HG02970 (cell line): ENCODE results near the gene CRHR1.
"Not testable (repeated sequence)": the region's sequence is repeated elsewhere in the genome, so short reads cannot be mapped to it uniquely, and the experiment has no call there.

ENCODE experiments used
- ATAC-seq: cut with Tn5 transposase; IDR thresholded peaks from one replicate; pipeline ENCODE4 v1.9.1; 2021; ENCODE audit warnings: mild to moderate bottlenecking, moderate library complexity, moderate number of reproducible peaks; ENCODE audit not compliant: unreplicated experiment, low FRiP score

The CRHR1 gene

DNA sequence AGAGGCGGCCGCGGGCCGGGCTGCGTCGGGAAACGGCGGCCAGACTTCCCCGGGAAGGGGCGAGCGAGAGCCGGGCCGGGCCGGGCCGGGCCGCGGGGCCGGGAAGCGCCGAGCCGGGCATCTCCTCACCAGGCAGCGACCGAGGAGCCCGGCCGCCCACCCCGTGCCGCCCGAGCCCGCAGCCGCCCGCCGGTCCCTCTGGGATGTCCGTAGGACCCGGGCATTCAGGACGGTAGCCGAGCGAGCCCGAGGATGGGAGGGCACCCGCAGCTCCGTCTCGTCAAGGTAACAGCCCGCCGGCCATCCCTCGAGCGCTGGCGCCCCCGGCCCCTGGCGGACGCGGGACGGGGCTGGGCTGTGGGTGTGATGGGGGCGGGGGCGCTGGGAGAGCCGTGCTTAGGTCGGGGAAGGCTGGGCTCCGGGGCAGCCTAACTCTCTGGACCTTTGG is at the start of gene CRHR1:
CRHR1 (plus strand) TSS at position 28 of the 448 bp plus-strand sequence; CDS start at position 253, 225 bp downstream.
- ATAC-seq, result no peak

DNA sequence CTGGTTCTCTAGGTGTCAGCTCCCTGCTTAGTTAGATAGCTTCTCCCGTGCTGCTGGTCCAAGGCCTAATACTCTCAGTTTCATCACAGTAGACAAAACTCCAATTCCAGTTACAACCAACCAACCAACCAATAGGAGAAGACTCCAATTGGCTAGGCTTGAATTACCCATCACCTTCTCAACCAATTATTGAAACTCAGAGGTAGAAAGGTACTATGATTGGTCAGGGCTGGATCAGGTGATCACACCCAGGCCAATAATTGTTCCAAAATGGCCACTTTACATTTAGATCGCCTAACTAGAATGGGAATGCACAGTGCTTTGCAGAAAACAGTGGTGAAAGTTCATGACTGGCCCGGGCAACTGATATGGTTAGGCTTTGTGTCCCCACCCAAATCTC is 49.5 kb upstream of the CRHR1 start:
- ATAC-seq, result no peak

DNA sequence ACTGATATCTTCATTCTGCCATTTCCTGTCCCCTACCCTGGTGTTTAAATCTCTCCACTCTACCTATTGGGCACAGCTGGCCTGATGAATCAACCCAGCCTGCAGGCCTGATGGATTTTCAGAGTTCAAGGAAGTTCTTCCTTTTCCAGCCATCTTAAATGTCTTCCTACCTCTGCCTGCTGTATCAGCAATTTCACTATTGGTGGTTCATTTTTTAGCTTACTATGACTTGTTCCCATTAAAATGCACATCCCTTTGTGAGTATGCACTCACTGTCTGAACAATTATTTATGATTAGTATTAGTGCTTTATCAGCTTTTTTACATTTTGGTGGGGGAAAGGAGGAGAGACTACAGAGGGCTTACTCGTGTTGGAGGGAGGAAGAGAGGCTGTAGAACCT is 48.6 kb upstream of the CRHR1 start:
- ATAC-seq, result no peak

DNA sequence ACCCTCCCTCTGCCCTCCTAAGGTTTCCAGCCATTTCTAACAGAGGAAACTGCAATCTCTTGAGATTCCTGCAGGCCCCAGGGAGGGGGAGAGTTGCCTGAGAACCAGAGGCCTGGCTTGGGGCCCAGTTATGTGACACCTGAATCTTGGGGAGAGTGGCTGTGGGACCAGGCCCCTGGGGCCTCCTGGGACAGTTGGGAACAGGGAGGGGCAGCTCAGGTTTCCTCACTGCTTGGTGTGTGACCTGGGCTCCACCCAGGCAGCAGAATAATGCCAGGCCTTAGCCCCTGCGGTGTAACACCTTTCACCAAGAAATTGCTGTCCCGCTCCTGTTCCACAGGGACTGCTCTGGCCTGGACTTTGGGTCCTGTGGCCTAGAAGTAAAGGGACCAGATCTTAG is 44.3 kb upstream of the CRHR1 start:
- no peak for ATAC-seq

DNA sequence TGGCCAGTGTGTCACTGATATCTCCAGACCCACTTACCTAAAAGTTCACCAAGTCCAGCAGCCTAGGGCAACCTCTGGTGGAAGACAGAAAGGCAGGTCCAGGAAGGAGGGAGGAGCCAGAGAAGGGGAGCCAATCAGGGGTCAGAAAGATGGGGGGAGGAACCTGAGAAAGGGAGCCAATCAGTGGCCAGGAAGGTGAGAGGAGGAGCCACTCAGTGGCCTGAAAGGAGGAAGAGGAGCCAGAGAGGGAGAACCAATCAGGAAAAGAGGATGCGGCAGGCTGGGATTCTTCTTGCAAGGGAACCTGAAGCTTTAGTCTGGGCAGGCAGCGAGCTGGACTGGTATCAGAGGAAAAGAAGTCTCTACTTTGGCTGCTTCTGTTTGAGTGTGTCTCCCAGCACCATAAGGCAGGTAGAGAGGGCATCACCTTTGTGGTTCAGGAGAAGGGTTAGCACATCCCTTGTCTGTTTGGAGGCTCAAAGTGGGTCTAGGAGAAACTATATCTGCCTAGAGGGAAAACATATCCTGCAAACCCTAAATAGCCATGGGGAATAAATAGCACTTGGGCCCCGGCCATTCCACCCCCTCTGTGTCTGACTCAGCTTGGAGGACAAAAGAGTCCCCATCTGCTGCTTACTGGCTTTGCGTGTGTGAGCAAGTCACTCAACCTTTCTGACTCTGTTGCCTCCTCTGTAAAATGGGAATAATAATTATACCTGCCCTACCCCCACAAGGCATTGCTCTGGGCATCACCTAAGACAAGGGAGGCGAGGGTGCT is 43.4 kb upstream of the CRHR1 start:
- no peak for ATAC-seq

DNA sequence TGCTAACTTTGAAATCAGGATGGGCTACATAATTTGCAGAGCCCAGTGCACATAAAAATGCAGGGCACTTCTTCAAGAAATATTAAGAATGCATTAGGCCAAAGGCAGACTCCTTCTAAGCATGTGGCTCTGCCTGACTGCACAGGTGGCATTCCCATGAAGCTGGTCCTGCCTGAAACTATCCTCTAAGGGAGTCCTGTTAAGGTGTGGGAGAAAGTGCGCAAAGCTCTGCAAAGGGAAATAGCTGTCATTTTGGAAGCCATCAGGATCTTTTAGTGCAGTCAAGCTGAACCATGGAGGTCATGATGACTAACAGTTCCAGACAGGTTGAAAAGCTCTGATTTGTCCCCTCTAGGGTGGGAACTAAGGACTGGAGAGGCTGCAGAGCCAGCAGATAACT is 41.9 kb upstream of the CRHR1 start:
- ATAC-seq, result no peak

DNA sequence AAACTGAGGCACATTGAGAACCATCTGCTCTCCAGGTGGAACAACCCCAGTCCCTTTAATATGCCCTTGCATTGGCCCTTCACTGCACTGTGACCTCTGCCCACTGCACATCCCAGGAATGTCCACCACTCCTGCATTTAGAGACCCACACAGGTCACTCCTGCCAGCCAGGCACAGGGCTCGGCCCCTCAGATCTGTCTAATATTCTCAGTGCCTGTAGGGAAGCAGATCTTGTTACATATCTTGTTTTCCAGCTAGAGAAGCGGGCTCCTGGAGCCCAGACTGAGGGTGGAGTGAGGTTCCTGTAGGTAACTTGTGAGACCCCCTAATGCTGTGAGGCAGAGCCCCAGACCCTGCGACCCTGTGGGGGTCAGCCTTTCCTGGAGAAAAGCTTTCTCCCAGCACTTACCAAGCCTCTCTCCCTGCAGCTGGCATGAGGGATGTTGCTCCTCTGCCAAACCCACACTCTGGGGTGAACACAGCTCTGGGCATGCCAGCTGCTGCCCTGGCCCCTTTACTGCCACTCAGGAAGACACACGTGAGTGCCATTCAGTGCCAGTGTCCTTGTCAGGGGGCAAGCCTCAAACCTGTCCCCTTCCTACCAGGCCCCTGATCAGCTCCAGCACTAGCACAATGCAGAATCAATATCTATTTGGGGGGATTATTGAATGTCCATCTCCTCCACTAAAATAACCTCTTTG is 40.3 kb upstream of the CRHR1 start:
- ATAC-seq, result no peak

DNA sequence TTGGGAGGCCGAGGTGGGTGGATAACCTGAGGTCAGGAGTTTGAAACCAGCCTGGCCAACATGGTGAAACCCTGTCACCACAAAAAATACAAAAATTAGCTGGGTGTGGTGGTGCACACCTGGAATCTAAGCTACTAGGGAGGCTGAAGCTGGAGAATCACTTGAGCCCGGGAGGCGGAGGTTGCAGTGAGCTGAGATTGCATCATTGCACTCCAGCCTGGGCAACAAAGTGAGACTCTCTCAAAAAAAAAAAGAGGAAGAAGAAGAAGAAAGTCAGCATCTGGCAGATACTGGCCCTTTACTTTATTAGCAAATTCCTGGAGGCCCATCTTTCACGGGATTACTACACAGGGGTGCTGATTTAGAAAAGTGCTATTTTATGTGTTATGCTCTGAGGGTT is 39.3 kb upstream of the CRHR1 start:
- not testable (repeated sequence) for ATAC-seq

DNA sequence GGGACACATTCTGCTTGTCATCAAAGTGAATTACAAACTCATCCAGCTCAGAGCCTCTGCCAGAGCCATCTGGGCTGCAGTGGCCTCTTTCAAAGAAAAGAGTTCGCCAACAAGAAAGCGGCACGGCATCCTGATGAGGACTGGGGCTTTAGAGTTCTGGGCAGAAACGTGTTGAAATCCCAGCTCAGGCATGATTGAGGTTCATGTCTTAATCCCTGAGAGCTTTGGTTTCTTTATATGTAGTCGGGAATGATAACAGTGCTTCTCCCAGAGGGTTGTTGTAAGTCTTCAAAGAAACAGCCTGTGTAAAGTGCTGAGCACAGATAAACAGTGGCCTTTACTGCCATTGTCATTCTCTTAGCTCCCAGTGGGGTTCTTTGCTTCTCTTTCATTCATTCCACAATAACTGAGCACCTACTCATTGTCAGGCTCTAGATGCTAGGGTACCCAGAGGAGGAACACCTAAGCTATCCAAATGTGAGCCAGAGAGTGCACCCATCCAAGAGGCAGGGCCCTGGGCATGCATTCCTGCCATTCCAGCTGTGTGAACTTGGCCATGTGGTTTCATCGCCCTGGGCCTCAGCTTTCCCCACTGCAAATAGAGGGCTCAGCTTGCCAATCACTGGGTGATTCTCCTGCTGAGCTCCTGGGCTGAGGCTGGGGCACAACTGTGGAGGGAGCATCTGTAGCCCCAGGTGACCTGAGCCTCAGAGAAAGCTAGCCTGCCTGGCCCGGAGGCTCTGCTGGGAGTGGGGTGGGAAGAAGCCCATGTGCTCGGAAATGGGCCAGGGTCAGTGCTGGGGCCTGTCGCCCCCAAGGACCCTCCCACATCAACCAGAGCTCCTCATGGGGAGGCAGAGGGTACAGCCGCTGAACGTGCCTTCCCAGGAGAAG is 38.3 kb upstream of the CRHR1 start:
- no peak for ATAC-seq

DNA sequence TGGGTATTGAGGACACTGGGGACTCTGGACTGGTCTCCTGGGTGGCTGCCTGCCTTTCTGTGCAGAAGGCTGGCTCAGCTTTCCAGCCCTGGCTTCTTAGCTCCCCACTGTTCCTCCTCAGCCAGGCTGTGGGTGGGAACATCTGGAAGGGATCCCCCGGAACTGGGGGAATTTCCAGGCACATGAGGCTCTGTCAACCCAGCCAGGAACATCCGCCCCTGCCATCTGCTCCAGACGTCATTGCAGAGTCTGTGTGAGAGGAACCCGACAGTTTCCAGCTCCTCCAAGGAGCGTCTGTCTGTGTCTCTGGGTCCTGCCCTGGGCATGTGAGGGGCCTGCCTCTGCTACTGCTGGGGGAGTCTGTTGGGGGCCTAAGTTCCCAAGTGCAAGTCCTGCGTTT is 36.2 kb upstream of the CRHR1 start:
- ATAC-seq, result no peak

DNA sequence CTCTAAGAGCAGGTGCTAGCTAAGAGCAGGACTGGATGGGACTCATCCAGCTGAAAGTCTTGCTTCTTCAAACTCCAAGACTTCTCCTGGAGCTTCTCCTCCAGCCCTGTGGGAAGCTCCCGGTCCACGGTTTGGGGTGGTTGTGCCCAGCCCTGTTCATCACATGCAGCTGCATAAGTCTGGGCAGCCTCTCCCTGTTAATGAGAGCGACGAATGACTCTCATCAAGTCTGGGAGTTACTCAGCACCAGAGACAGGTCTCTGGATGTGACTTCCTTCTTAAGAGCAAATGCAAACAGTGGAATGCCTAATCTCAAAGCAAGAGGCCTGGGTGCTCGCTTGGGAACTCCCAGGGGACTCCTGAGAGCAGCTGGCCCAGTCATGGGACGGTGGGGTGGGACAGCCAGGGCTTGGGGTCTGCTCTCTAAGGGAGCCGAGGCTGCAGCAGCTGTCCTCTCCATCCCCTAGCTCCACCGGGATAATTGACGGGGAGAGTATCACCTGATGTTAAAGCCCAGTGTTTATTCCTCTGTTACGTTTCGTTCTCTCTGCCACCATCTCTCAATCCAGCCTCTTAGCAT is 35.3 kb upstream of the CRHR1 start:
- no peak for ATAC-seq

DNA sequence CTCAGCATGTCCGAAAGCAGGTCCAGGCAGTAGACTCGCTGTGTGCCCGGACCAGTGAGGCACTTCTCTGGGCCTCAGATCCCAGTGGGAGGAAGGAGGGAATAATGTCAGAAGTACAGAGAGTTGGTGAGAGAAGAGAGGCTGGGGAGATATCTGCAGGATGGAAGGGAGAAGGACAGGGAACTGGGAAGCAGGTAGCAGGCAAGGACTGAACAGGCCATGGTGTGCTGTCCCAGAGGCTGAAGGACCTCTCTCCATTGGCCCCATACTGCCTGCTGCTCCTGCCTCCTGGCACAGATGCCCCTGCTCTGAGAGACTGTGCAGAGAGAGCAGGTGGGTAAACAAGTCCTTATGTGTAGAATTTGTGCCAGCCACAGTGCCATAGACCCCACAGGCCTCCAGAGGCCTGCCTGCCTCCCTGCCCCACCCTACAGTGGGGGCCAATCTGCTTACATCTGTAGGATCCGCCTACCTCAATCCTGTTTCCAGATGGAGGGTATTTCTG is 34.2 kb upstream of the CRHR1 start:
- no peak for ATAC-seq

DNA sequence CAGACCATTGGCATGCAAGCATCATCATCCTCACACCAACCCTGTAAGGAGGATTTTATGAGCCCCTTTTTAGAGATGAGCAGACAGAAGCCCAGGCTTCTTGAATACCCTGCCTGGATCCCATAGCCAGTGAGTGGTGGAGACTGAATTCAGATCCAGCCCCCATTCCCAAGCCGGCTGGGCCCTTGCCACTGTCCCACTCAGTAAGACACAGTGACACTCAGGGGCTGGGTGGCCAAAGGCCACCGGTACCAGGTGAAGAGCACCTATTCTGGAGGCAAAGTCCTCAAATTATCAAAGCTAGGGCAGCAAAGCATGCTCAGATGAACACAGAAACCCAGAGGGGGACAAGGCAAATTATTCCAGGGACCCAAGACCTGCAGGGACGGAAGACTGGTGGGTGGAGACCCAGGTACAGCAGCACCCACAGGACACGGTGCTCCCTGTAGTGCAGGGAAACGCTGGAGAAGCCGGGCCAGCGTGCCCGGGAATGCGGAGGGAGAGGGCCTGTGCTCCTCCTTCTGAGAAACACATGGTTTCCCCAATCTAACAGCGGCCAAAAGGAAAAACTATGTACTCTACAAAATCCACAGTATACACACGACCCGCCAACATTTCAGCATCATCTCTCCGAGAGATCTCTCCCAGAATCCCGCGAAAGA is 33.2 kb upstream of the CRHR1 start:
- ATAC-seq, result no peak

DNA sequence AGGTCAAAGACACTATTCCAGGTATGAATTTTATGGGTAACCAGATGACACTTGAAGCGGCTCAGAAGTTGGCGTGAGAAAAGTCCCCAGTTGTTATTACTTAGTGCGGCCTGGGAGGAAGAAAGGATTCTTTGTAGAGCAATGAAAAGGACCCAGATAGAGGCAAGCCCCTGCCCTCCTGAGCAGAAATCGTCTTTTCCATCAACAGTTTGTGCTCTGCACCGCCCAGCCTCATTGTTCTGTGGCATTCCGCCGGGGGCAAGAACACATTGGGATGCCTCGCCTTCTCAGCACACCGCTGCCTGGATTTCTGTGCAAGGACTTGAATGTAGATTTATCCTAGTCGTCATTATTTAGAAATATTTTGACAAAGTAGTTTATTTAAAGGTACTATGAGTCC is 32.7 kb upstream of the CRHR1 start:
- ATAC-seq, result no peak

DNA sequence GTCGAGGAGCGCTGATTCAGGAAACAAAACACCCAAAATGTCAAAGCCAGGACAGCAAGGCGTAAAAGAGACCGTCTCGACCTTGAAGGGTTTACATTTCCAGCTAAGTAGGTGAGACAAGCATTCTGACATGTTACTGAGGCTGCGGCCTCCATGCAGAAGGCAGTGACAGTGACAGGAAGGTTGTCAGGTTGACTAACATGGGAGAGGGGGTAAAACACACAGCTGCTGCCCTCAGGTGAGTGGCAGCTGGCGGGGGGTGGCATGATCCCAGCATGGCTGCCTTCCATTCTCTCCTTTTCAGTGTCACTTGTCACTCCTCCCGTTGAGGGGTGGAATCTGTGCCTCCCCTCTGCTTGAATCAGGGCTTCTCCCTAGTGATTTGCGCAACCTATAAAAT is 31.9 kb upstream of the CRHR1 start:
- no peak for ATAC-seq

DNA sequence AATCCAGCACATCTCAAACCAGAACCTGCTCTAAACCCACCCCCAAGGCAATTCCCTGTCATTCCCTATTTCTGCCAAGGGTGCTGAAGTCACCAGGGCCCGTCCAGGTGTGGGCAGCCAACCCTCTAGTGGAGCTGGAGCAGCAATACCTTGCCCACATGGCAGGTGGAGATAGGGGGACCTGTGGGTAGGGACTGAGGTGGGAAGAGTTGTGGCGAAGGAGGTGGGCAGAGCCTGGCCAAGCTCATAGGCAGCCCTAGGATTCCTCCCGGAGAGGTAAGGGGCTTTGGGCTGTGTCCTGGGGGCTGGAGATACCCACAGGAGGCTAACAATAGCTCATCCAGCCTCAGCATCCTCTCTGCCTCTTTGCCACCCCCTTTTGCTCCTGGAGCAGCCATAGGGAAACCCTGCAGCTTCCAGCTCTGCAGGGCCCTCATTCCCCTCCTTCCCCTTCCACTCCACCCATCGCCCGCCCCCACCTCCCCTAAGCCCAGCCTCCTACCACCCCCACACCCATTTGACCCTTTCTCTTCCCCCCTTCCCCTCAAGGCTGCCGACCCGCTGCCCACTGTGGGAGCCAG is 30.4 kb upstream of the CRHR1 start:
- ATAC-seq, result no peak

DNA sequence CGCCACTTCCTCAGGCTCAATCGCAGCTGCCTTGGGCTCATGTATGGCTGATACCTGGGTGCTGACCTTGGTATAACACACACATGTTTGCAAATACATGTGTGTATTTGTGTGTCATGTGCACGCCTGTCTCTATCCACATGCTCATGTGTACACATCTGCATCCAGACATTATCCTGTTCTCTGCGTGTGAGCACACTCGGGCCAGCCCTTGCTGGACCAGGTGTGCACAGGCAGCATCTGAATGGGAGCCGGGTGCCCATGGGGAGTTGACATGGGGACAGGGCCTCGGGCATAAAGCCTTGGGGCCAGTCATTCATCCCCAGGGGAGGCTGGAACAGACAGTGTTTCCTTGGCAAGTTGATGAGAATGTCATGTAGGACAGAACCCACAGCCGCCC is 29.1 kb upstream of the CRHR1 start:
- no peak for ATAC-seq

DNA sequence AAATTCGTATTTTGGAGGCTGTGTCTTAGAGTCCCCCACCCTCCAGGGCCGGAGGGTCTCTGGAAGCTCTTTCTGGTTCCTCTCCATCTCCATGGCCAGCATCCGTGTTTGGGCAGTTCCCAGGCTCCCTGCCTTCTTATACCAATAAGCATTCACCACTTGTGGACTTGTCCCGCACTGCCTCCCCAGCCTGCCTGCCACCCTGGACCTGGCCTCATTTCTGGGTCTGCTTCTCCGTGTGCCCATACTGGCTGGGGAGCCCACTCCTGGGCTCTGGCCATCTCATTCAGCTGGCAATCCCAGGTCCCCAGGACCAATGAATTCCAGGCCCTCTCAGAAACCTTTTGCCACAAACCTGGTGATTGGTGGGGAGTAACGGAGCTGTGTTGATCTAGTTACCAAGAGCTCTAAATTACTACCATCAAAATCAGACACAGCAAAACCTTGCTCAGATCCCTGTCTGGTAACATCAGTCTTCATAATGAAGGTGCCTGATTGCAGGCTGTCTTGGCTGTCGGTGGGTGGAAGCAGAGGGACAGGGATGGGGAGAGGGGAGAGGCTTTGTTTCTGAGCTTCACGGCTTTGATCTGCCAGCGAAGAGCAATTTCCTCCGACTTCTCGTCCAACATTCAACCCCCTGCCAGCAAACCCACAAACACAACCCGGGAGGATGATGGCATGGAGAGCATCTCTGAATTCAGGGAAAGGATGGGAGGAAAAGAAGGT is 27.7 kb upstream of the CRHR1 start:
- ATAC-seq, result no peak
